ENCODE data around the gene ANKRD44.

The ANKRD44 gene

GRCh38 chr2:197137826-197138477 lies 172.6 kb downstream of the ANKRD44 start:
- TF ChIP-seq REST (IDR thresholded peaks at IDR 0.05; ENCODE audit: insufficient read depth in 1 of 2, low read depth in 2 of 2, low read length in 2 of 2): no peak
- no peak for TF ChIP-seq FOXP2 (optimal IDR thresholded peaks at IDR 0.05; ENCODE audit: borderline replicate concordance, extremely low read depth, extremely low read length, insufficient read depth)
- TF ChIP-seq SIN3A (IDR thresholded peaks at IDR 0.05; ENCODE audit: borderline replicate concordance, insufficient read depth, low read length): no peak
- TF ChIP-seq POLR2AphosphoS5 (IDR thresholded peaks at IDR 0.05; ENCODE audit: low read depth, low read length): no peak
- no peak for TF ChIP-seq TAF1 (IDR thresholded peaks at IDR 0.05; ENCODE audit: borderline replicate concordance, insufficient read depth, low read length)

- TF ChIP-seq SIN3A (IDR thresholded peaks at IDR 0.05; ENCODE audit: borderline replicate concordance, insufficient read depth, low read length): no peak
- TF ChIP-seq TAF1 (IDR thresholded peaks at IDR 0.05; ENCODE audit: borderline replicate concordance, insufficient read depth, low read length): no peak
- no peak for TF ChIP-seq REST (IDR thresholded peaks at IDR 0.05; ENCODE audit: insufficient read depth in 1 of 2, low read depth in 2 of 2, low read length in 2 of 2)
- TF ChIP-seq FOXP2 (optimal IDR thresholded peaks at IDR 0.05; ENCODE audit: borderline replicate concordance, extremely low read depth, extremely low read length, insufficient read depth): no peak
- no peak for TF ChIP-seq POLR2AphosphoS5 (IDR thresholded peaks at IDR 0.05; ENCODE audit: low read depth, low read length)
These were observed 173.3 kb downstream of the ANKRD44 start for GRCh38 chr2:197137231-197137630.

GRCh38 chr2:197136452-197136851 lies 174.1 kb downstream of the ANKRD44 start:
- TF ChIP-seq REST (IDR thresholded peaks at IDR 0.05; ENCODE audit: insufficient read depth in 1 of 2, low read depth in 2 of 2, low read length in 2 of 2) (no peak), POLR2AphosphoS5 (IDR thresholded peaks at IDR 0.05; ENCODE audit: low read depth, low read length) (no peak), TAF1 (IDR thresholded peaks at IDR 0.05; ENCODE audit: borderline replicate concordance, insufficient read depth, low read length) (no peak), SIN3A (IDR thresholded peaks at IDR 0.05; ENCODE audit: borderline replicate concordance, insufficient read depth, low read length) (no peak), FOXP2 (optimal IDR thresholded peaks at IDR 0.05; ENCODE audit: borderline replicate concordance, extremely low read depth, extremely low read length, insufficient read depth) (no peak)

- TF ChIP-seq REST (IDR thresholded peaks at IDR 0.05; ENCODE audit: insufficient read depth in 1 of 2, low read depth in 2 of 2, low read length in 2 of 2) (no peak), SIN3A (IDR thresholded peaks at IDR 0.05; ENCODE audit: borderline replicate concordance, insufficient read depth, low read length) (no peak), POLR2AphosphoS5 (IDR thresholded peaks at IDR 0.05; ENCODE audit: low read depth, low read length) (no peak), TAF1 (IDR thresholded peaks at IDR 0.05; ENCODE audit: borderline replicate concordance, insufficient read depth, low read length) (no peak), FOXP2 (optimal IDR thresholded peaks at IDR 0.05; ENCODE audit: borderline replicate concordance, extremely low read depth, extremely low read length, insufficient read depth) (no peak)
These were observed 174.8 kb downstream of the ANKRD44 start for GRCh38 chr2:197135806-197136205.

All from PFSK-1 (cell line).